Adrenal gland (tissue), 5 donors: ENCODE results near the gene CDCA4.

Experiments
- POLR2A ChIP-seq, 2 donors: fragments of 450-650 bp; IDR thresholded peaks; one replicate each; pipeline ENCODE4 v1.6.1; 2017; ENCODE audit warnings: antibody characterized with exemption in 2 of 2, mild to moderate bottlenecking in 2 of 2, moderate library complexity in 1 of 2
- TF ChIP-seq, protein P1 (sequence below), 6 experiments: fragments of 450-650 bp in 4 of 6; fragments of 200-600 bp in 2 of 6; sonication (generic) in 1 of 6; IDR thresholded peaks; 1 replicate in 5 of 6; 2 replicates in 1 of 6; pipeline versions ENCODE4 v1.5.1 to v1.8.0; 2016 to 2021; ENCODE audit warnings: antibody characterized with exemption in 6 of 6, mild to moderate bottlenecking in 2 of 6, moderate library complexity in 1 of 6
- donor health status: DM: no; HTN: no; CAD: no.

GRCh38 chr14:104977681-104978653 is 42.9 kb downstream of the CDCA4 start, which contains the start of gene AHNAK2:
- peak in 1 of 2 donors; percentile 47 for TF ChIP-seq POLR2A (IDR thresholded peaks at IDR 0.05)
- TF ChIP-seq, protein P1, sequence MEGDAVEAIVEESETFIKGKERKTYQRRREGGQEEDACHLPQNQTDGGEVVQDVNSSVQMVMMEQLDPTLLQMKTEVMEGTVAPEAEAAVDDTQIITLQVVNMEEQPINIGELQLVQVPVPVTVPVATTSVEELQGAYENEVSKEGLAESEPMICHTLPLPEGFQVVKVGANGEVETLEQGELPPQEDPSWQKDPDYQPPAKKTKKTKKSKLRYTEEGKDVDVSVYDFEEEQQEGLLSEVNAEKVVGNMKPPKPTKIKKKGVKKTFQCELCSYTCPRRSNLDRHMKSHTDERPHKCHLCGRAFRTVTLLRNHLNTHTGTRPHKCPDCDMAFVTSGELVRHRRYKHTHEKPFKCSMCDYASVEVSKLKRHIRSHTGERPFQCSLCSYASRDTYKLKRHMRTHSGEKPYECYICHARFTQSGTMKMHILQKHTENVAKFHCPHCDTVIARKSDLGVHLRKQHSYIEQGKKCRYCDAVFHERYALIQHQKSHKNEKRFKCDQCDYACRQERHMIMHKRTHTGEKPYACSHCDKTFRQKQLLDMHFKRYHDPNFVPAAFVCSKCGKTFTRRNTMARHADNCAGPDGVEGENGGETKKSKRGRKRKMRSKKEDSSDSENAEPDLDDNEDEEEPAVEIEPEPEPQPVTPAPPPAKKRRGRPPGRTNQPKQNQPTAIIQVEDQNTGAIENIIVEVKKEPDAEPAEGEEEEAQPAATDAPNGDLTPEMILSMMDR (IDR thresholded peaks at IDR 0.05) = no peak
